Epithelial cell of proximal tubule (primary cell): ENCODE data around the gene ARF4. TPM values are rescaled to one million over a fixed set of nuclear protein-coding genes. Genes with fewer than 3 reads are reported as not detected.
"Not testable (repeated sequence)": the region's sequence is repeated elsewhere in the genome, so short reads cannot be mapped to it uniquely, and the experiment has no call there.

Experiments
- DNase-seq: peaks from one replicate; pipeline ENCODE4 v3.0.0-alpha.2; 2011; ENCODE audit warnings: low read depth
- H3K4me3 ChIP-seq: 2 replicates; pipeline ENCODE4 v1.5.1; 2011; ENCODE audit warnings: low read depth, mild to moderate bottlenecking, low read length
- total RNA-seq: library from RNA; depleted of rRNA; stranded (reverse); fragments of >200 nt; gene quantifications from 2 replicates; pipeline ENCODE4 v1.2.3, GENCODE V29; 2015
- TF ChIP-seq, protein P1 (sequence below): conservative IDR thresholded peaks from 2 replicates; pipeline ENCODE4 v1.5.1; 2012; ENCODE audit warnings: low read depth, mild to moderate bottlenecking, low read length

ARF4 gene
- total RNA-seq, 1 donor from 2014 or later = 173 TPM

DNA sequence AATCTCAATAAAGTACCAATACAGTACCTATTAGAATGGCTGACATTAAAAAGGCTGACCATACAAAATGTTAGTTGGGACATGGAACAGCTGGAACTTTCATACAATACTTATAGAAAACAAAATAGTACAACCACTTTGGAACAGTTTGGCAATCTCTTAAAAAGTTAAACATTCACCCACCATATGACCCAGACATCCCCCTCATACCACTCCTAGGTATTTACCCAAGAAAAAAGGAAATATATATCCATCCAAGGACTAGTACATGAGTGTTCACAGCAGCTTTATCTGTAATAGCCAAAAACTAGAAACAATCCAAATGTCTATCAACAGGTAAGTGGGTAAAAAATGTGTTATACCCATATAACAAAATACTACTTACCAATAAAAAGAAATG is 25.2 kb upstream of the ARF4 start:
- TF ChIP-seq, protein P1, sequence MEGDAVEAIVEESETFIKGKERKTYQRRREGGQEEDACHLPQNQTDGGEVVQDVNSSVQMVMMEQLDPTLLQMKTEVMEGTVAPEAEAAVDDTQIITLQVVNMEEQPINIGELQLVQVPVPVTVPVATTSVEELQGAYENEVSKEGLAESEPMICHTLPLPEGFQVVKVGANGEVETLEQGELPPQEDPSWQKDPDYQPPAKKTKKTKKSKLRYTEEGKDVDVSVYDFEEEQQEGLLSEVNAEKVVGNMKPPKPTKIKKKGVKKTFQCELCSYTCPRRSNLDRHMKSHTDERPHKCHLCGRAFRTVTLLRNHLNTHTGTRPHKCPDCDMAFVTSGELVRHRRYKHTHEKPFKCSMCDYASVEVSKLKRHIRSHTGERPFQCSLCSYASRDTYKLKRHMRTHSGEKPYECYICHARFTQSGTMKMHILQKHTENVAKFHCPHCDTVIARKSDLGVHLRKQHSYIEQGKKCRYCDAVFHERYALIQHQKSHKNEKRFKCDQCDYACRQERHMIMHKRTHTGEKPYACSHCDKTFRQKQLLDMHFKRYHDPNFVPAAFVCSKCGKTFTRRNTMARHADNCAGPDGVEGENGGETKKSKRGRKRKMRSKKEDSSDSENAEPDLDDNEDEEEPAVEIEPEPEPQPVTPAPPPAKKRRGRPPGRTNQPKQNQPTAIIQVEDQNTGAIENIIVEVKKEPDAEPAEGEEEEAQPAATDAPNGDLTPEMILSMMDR = no peak
- DNase-seq = no peak
- H3K4me3 ChIP-seq = no peak overlapping the region

DNA sequence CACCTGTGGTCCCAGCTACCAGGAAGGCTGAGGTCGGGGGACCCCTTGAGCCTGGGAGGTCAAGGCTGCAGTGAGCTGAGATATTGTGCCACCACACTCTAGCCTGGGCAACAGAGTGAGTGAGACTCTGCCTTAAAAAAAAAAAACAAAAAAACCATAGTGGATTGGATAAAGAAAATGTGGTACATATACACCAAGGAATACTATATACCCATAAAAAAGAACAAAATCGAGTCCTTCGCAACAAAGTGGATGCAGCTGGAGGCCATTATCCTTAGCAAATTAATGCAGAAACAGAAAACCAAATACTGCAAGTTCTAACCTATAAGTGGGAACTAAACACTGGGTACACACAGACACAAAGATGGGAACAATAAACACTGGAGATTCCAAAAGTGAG is 20.6 kb upstream of the ARF4 start:
- TF ChIP-seq, protein P1 = no peak
- DNase-seq = no peak
- no peak overlapping the region for H3K4me3 ChIP-seq

DNA sequence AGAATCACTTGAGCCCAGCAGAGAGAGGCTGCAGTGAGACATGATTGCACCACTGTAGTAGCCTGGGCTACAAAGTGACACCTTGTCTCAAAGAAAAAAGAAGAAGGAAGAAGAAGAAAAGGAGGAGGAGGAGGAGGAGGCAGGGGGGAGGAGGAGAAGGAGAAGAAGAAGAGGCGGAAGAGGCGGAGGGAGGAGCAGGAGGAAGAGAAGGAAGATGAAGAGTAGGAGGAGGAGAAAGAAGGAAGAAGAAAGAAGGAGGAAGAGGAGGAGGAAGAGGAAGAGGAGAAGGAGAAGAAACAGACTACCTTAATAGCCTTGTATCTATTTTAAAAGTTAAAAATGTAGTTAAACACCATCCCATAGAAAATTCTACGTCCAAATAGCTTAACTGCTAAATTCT is 19.1 kb upstream of the ARF4 start:
- no peak for DNase-seq
- TF ChIP-seq, protein P1 = no peak
- H3K4me3 ChIP-seq = no peak overlapping the region

DNA sequence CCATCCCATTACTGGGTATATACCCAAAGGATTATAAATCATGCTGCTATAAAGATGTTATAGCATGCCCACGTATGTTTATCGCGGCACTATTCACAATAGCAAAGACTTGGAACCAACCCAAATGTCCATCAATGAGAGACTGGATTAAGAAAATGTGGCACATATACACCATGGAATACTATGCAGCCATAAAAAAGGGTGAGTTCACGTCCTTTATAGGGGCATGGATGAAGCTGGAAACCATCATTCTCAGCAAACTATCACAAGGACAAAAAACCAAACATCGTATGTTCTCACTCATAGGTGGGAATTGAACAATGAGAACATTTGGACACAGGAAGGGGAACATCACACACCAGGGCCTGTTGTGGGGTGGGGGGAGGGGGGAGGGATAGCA is 14.7 kb upstream of the ARF4 start:
- not testable (repeated sequence) for H3K4me3 ChIP-seq, DNase-seq

DNA sequence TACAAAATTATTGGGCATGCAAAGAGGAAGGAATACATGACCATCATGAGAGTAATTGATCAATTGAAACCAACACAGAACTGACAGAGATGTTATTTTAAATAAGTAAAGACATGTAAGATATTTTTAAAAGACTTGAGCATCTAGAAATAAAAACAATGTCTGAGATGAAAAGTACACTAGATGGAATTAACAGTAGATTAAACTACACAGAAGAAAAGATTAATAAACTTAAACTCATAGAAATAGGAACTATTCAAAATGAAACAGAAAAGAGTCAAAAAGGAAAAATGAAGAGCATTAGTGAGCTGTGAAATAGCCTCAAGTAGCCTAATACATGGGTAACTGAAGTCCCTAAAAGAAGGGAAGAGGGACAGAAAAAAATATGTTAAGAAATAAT is 8.5 kb upstream of the ARF4 start:
- TF ChIP-seq, protein P1 = no peak

DNA sequence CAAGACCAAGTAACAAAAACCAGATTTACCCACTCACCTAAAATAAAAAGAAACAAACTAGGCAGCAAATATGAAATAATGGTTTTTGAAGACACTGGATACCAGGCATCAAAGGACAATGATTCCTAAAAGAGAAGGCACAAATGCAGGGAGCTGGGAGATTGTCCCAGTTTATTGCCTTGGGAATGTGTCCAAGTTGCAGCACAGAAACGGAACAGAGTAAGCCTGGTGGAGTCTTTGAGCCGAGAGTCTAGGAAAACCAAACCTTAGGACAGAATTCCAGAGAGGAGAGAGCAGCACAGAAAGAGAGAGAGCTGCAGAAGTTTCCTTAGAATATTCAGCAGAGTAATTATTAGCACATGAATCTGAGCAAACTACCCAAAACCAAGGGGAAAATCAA is 7.8 kb upstream of the ARF4 start:
- H3K4me3 ChIP-seq = no peak overlapping the region
- no peak for DNase-seq
- TF ChIP-seq, protein P1 = no peak

More for the DNA sequence above, 8.5 kb upstream of the ARF4 start:
- no peak for DNase-seq
- no peak overlapping the region for H3K4me3 ChIP-seq

DNA sequence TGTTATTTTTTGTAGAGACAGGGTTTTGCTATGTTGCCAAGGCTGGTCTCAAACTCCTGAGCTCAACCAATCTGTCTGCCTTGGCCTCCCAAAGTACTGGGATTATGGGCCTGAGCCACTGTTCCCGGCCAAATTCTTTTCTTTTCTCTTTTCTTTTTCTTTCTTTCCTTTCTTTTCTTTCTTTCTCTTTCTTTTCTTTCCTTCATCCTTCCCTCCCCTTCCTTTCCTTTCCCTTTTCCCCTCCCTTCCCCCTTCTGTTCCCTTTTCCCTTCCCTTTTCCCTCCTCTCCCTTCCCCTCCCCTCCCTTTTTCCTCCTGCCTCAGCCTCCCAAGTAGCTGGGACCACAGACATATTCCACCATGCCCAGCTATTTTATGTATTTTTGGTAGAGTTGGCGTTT is 3.1 kb upstream of the ARF4 start:
- no peak overlapping the region for H3K4me3 ChIP-seq
- TF ChIP-seq, protein P1 = no peak
- no peak for DNase-seq

DNA sequence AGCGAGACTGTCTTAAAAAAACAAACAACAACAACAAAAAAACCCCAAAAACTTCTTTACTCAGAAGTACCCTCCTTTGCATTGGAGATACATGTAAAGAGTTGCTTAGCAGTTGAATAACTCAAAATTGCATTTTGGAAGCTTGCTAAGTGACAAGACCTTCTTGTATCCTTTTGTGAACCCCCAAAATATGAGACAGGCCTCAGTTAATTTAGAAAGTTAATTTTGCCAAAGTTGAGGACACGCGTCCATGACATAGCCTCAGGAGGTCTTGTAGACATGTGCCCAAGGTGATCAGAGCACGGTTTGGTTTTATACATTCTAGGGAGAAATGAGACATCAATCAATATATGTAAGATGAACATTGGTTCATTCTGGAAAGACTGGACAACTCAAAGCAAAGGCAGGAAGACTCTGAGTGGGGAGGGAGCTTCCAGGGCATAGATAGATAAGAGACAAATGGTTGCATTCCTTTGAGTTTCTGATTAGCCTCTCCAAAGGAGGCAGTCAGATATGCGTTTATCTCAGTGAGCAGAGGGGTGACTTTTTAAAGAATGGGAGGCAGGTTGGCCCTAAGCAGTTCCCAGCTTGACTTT is 1.7 kb upstream of the ARF4 start:
- TF ChIP-seq, protein P1 = no peak
- H3K4me3 ChIP-seq = peak overlapping the region; percentile 74
- no peak for DNase-seq
